Psoas muscle (tissue), 8 donors: ENCODE data around the gene AUTS2. TPM values are rescaled to one million over a fixed set of nuclear protein-coding genes. Genes with fewer than 3 reads are reported as not detected.

Experiments used
- ATAC-seq, 4 donors: fragments of 200-7000 bp; cut with Tn5 transposase; one replicate each; pipeline ENCODE4 v1.9.1; 2020; ENCODE audit warnings: moderate library complexity in 3 of 4, mild to moderate bottlenecking in 2 of 4
- DNase-seq, 2 donors: peaks; one replicate each; pipeline ENCODE4 v3.0.0-alpha.2; 2020
- H3K27ac ChIP-seq: fragments of 200-600 bp; one replicate; pipeline ENCODE4 v1.8.0; 2022
- H3K27me3 ChIP-seq, 3 donors: fragments of 200-600 bp in 1 of 3; one replicate each; pipeline versions ENCODE4 v1.6.1 to v1.8.0; 2013 to 2022; ENCODE audit warnings: low read length in 2 of 3, mild to moderate bottlenecking in 2 of 3, moderate library complexity in 1 of 3; ENCODE audit not compliant: insufficient read depth in 3 of 3
- H3K36me3 ChIP-seq, 2 donors: fragments of 200-600 bp in 1 of 2; one replicate each; pipeline versions ENCODE4 v1.6.1 to v1.8.0; 2013 to 2022; ENCODE audit warnings: low read depth in 1 of 2, mild to moderate bottlenecking in 1 of 2, moderate library complexity in 1 of 2; ENCODE audit not compliant: insufficient read depth in 1 of 2
- H3K4me1 ChIP-seq: fragments of 200-600 bp; one replicate; pipeline ENCODE4 v1.8.0; 2022
- H3K4me3 ChIP-seq: fragments of 200-600 bp; one replicate; pipeline ENCODE4 v1.8.0; 2022; ENCODE audit warnings: mild to moderate bottlenecking
- H3K9me3 ChIP-seq: fragments of 200-600 bp; one replicate; pipeline ENCODE4 v1.8.0; 2022
- WGBS, 3 donors: extraction: QIAGEN DNeasy Blood & Tissue Kit; methylation state at CpG; one replicate each; pipeline versions ENCODE4 v1.1.6 to v1.1.7; 2013; 5-methylcytosine and 5-hydroxymethylcytosine counted together
- intact Hi-C, 2 donors: fragments of 100-400 bp; cut with DNase I; formaldehyde crosslinking; loops; one replicate each; pipeline versions ENCODE4 v1.11.0 to v1.14.2; 2022
- polyA plus RNA-seq, 3 donors: library from polyadenylated mRNA; stranded (reverse); fragments of 200-250 nt; gene quantifications; one replicate each; pipeline ENCODE4 v1.2.3, GENCODE V29; 2013
- total RNA-seq, 4 donors: library from RNA; stranded (reverse); fragmentation: NEBNext Ultra II Directional in 2 of 4; extraction: Animal tissue kit (Norgen Biotek cat#: 25700) in 2 of 4; gene quantifications; one replicate each; pipeline versions ENCODE4 v1.2.1 to v1.2.4, GENCODE V29; 2021 to 2023
- TF ChIP-seq, protein P1 (sequence below): fragments of 200-600 bp; IDR thresholded peaks from one replicate; pipeline ENCODE4 v1.8.0; 2022; ENCODE audit warnings: antibody characterized with exemption
- donor health status: healthy with polysubstance abuse.
- donor health status: DM: no; HTN: no; CAD: no; lungs with moderate emphysema.
- donor health status: Bipolar disorder and iron deficiency.
- donor health status: healthy.
- donor health status: DM: yes; HTN: yes; CAD: no.
- donor health status: DM: no; HTN: no; CAD: no.
- donor health status: DM: no; HTN: no; CAD: no.
- donor health status: DM: yes; HTN: yes; CAD: no.

Gene AUTS2
- total and polyA plus RNA-seq, 7 donors, result 5.0 to 33.5 (median 14.3) TPM

DNA sequence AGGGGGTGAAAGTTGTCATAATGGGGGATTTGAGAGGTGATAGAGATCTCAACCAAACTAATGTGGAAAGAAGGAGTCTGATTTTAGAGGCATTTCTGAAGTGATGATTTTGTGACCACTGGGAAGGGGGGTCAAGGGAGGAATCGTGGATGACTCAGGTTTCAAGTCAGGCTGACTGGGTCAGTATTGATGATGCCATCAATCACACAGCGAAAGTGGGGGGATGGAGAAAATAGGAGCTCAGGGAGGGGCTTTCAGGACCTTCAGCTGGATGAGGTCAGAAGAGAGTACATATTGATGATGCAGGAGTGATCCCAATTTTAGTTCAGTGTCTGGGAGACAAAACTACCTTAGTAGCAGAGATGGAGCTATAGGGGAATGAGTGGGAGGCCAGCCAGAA, 852.5 kb downstream of the AUTS2 start:
- TF ChIP-seq, protein P1, sequence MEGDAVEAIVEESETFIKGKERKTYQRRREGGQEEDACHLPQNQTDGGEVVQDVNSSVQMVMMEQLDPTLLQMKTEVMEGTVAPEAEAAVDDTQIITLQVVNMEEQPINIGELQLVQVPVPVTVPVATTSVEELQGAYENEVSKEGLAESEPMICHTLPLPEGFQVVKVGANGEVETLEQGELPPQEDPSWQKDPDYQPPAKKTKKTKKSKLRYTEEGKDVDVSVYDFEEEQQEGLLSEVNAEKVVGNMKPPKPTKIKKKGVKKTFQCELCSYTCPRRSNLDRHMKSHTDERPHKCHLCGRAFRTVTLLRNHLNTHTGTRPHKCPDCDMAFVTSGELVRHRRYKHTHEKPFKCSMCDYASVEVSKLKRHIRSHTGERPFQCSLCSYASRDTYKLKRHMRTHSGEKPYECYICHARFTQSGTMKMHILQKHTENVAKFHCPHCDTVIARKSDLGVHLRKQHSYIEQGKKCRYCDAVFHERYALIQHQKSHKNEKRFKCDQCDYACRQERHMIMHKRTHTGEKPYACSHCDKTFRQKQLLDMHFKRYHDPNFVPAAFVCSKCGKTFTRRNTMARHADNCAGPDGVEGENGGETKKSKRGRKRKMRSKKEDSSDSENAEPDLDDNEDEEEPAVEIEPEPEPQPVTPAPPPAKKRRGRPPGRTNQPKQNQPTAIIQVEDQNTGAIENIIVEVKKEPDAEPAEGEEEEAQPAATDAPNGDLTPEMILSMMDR, result no peak
- WGBS, 3 donors, result 78 to 91% (median 84%) methylated on average over 2 of the region's 2 CpGs

DNA sequence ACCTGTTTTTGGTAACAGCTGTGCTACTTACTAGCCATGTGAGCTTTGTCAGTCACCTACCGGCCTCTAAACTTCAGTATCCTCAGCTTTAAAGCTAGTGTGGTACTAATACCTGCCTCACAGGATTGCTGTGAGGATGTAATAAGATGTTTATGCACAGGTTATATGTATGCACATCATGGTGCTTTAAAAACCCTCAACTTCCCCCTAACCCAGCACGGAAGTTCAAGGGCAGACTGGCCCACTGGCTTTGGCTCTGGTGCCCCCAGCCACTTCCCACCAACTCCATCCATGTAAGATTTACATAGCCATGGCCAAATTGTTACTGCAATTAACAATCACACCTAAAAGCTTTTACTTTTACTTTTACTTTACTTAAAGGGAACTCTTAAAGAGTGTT, 857.6 kb downstream of the AUTS2 start:
- ATAC-seq (no peak), DNase-seq (no peak)
- Histone ChIP-seq H3K36me3 (no peaks in the 10 kb centered on the region), H3K27ac (no peak overlapping the region), H3K4me1 (no peaks in the 10 kb centered on the region), H3K9me3 (no peaks in the 10 kb centered on the region), H3K27me3 (no peaks in the 10 kb centered on the region), H3K4me3 (no peak overlapping the region)
- intact Hi-C loops, result no loop called here
- 91 to 98% (median 92%) methylated on average over 2 of the region's 2 CpGs for WGBS, 3 donors
- TF ChIP-seq, protein P1, result no peak

More for the DNA sequence above, 852.5 kb downstream of the AUTS2 start:
- Histone ChIP-seq H3K9me3 (no peaks in the 10 kb centered on the region), H3K27ac (no peak overlapping the region), H3K27me3 (no peaks in the 10 kb centered on the region), H3K4me1 (no peaks in the 10 kb centered on the region), H3K36me3 (no peaks in the 10 kb centered on the region), H3K4me3 (no peak overlapping the region)
- no peak for DNase-seq
- intact Hi-C loops, result no loop called here
- ATAC-seq, result no peak

DNA sequence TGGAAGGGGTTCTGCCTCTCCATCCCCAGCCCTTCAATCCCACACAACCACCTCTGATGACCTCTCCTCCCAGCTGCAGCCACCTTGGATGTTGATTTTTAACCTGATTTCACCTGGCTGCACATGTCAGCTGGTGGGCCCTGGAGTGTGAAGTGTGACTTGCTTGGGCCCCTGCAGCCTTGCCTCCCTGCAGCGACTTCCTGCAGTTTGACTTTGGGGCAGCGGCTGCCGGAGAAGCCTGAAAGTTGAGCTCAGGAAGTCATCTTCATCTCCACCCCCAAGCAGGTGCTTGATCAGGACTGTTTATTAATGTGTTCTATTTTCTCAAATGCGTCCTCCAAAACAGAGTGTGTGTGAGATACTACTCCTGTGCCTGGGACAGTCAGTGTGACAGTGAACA, 858.4 kb downstream of the AUTS2 start:
- WGBS, 3 donors, result 85 to 92% (median 90%) methylated on average over 4 of the region's 4 CpGs
- H3K4me3 ChIP-seq, result no peak overlapping the region
- TF ChIP-seq, protein P1, result no peak
- DNase-seq (no peak), ATAC-seq (no peak)
- no peaks in the 10 kb centered on the region for H3K27me3 ChIP-seq
- no peaks in the 10 kb centered on the region for H3K4me1 ChIP-seq
- H3K36me3 ChIP-seq, result no peaks in the 10 kb centered on the region
- intact Hi-C loops, result no loop called here
- no peak overlapping the region for H3K27ac ChIP-seq
- H3K9me3 ChIP-seq, result no peaks in the 10 kb centered on the region

DNA sequence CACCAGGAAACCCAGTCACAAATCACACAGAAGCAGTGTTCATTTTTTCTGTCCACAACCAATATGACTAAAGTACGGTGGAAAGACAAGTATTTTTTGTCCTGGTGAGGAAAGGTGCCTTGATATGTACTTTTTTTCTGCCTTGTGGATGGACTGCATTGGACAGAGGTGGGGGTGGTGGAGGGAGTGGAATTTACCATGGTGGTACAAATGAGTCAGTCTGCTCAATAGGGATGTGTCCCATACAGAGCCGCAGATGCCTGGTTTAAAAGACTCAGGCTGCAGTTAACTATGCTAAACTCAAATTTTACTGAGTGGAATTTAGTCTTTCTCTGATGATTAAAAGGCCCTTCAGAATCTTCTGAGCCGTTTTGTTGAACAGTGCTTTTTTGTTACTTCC, 859.2 kb downstream of the AUTS2 start:
- ATAC-seq, result no peak
- Histone ChIP-seq H3K36me3 (no peaks in the 10 kb centered on the region), H3K9me3 (no peaks in the 10 kb centered on the region), H3K27me3 (no peaks in the 10 kb centered on the region), H3K4me3 (no peak overlapping the region), H3K27ac (no peak overlapping the region), H3K4me1 (no peaks in the 10 kb centered on the region)
- intact Hi-C loops, result no loop called here
- DNase-seq, result no peak
- WGBS, 3 donors, result 86 to 95% (median 93%) methylated on average over 3 of the region's 3 CpGs
- TF ChIP-seq, protein P1, result no peak

DNA sequence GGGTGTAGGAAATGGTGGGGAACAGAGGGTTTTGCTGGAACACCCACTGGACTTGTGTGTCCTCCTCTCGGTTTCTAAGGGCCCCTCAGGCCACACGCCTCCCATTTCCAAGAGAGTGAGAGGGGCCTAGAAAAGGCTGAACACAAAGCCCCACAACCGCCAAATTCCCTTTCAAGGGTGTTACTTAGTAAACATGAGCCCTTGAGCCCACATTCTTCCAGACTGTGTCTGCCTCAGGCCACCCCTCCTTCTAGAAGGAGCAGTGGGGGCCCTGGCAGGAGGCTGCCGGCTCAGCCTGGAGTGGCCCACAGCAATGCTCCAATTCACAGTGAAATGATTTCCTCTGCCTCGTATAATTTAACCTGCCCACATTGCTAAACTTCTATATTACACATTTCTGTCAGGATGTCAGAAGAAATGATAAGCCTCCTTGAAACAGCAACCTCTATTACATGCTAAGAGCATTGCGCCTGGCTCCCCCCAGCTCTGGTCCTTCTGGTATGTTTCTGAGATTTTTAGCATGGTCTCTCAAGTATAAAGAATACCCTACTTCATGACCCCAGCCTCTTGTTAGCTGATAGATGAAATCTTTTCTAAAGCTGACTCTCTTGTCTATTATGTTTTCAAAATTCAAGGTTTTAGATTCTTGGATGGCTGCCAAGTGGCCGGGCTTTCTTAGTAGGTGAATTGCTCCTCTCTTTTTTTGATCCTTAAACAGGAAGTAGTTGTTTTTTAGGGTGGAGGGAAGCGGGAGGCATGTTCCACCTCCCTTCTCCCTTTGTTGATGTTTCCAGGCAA, 859.8 kb downstream of the AUTS2 start:
- H3K27ac ChIP-seq, result no peak overlapping the region
- no peaks in the 10 kb centered on the region for H3K9me3 ChIP-seq
- no peak overlapping the region for H3K4me3 ChIP-seq
- no peak for ATAC-seq
- H3K27me3 ChIP-seq, result no peaks in the 10 kb centered on the region
- no peaks in the 10 kb centered on the region for H3K4me1 ChIP-seq
- 73 to 78% (median 75%) methylated on average over 8 of the region's 8 CpGs for WGBS, 3 donors
- TF ChIP-seq, protein P1, result no peak
- intact Hi-C loops, result no loop called here
- H3K36me3 ChIP-seq, result no peaks in the 10 kb centered on the region
- DNase-seq, result no peak
